SK-N-SH (cell line): ENCODE results near the gene ARHGEF28. TPM values are rescaled to one million over a fixed set of nuclear protein-coding genes. Genes with fewer than 3 reads are reported as not detected.

ENCODE experiments used
- CTCF ChIA-PET: fragments of 300-600, 350-600 bp; formaldehyde crosslinking; extraction: SDS; loops from one replicate; lab custom pipeline; 2021; lab: Yijun Ruan, JAX
- POLR2A ChIA-PET: fragments of 350-600 bp; sonication (Branson Sonifier 250); formaldehyde crosslinking; extraction: SDS; loops from one replicate; lab custom pipeline; 2020; ENCODE audit warnings: antibody characterized with exemption, inconsistent platforms; lab: Yijun Ruan, JAX
- DNase-seq: peaks from one replicate; pipeline ENCODE4 v3.0.0; 2012
- H2AFZ ChIP-seq: fragments of 200-600 bp; sonication (generic); 2 replicates; pipeline ENCODE4 v1.8.1; 2016; ENCODE audit warnings: antibody characterized with exemption, mild to moderate bottlenecking, low read depth
- H3F3A ChIP-seq: fragments of 200-600 bp; sonication (generic); replicated peaks from 2 replicates; pipeline ENCODE3; 2016; ENCODE audit warnings: antibody characterized with exemption, mild to moderate bottlenecking; ENCODE audit not compliant: insufficient read depth
- H3K27ac ChIP-seq, 2 experiments: fragments of 200-500 bp in 1 of 2; fragments of 200-600 bp in 1 of 2; sonication (Bioruptor generic) in 1 of 2; sonication (generic), shearing (Covaris generic) in 1 of 2; 2 replicates each; pipeline versions ENCODE4 v1.5.1 to v1.6.1; 2014 to 2016; ENCODE audit warnings: low read depth in 2 of 2, inconsistent platforms in 1 of 2, low read length in 1 of 2, mild to moderate bottlenecking in 1 of 2, mixed read lengths in 1 of 2
- H3K27me3 ChIP-seq: fragments of 200-600 bp; sonication (generic), shearing (Covaris generic); 2 replicates; pipeline ENCODE4 v1.6.1; 2016; ENCODE audit warnings: mixed run types; ENCODE audit not compliant: insufficient read depth
- H3K36me3 ChIP-seq, 2 experiments: fragments of 200-500 bp in 1 of 2; fragments of 200-600 bp in 1 of 2; sonication (Bioruptor generic) in 1 of 2; sonication (generic) in 1 of 2; replicated peaks in 1 of 2; 2 replicates each; pipeline versions ENCODE3 to v1.5.1; 2014 to 2016; ENCODE audit warnings: low read length in 1 of 2, mild to moderate bottlenecking in 1 of 2; ENCODE audit not compliant: insufficient read depth in 2 of 2, control insufficient read depth in 1 of 2
- H3K4me1 ChIP-seq, 2 experiments: fragments of 200-500 bp in 1 of 2; fragments of 200-600 bp in 1 of 2; sonication (Bioruptor generic) in 1 of 2; sonication (generic), shearing (Covaris generic) in 1 of 2; 2 replicates each; pipeline versions ENCODE4 v1.5.1 to v1.6.1; 2014 to 2016; ENCODE audit warnings: low read depth in 1 of 2, low read length in 1 of 2, mixed run types in 1 of 2; ENCODE audit not compliant: insufficient read depth in 2 of 2, control insufficient read depth in 1 of 2
- H3K4me2 ChIP-seq: fragments of 200-600 bp; sonication (generic), shearing (Covaris generic); 2 replicates; pipeline ENCODE4 v1.6.1; 2017; ENCODE audit warnings: mixed run types
- H3K4me3 ChIP-seq, 2 experiments: fragments of 200-500 bp in 1 of 2; fragments of 200-600 bp in 1 of 2; sonication (Bioruptor generic) in 1 of 2; sonication (generic), shearing (Covaris generic) in 1 of 2; 2 replicates each; pipeline versions ENCODE4 v1.5.1 to v1.8.1; 2014 to 2016; ENCODE audit warnings: low read depth in 2 of 2, inconsistent platforms in 1 of 2, low read length in 1 of 2, mild to moderate bottlenecking in 1 of 2, mixed read lengths in 1 of 2, moderate library complexity in 1 of 2
- H3K79me2 ChIP-seq: fragments of 200-600 bp; sonication (generic); 2 replicates; pipeline ENCODE4 v1.8.1; 2017; ENCODE audit warnings: mild to moderate bottlenecking; ENCODE audit not compliant: insufficient read depth
- H3K9ac ChIP-seq: fragments of 200-600 bp; sonication (generic); 2 replicates; pipeline ENCODE4 v1.6.1; 2017; ENCODE audit warnings: mixed run types
- H3K9me2 ChIP-seq: fragments of 200-600 bp; sonication (generic); 2 replicates; pipeline ENCODE4 v1.6.1; 2017; ENCODE audit warnings: mixed run types
- H3K9me3 ChIP-seq: fragments of 200-600 bp; sonication (generic); 2 replicates; pipeline ENCODE4 v1.6.1; 2017; ENCODE audit warnings: mixed run types, mild to moderate bottlenecking, moderate library complexity
- H4K20me1 ChIP-seq: fragments of 200-600 bp; sonication (generic); 2 replicates; pipeline ENCODE4 v1.6.1; 2017; ENCODE audit warnings: mild to moderate bottlenecking, mixed run types; ENCODE audit not compliant: insufficient read depth
- CHD2 ChIP-seq: fragments of 150-350 bp; IDR thresholded peaks from 2 replicates; pipeline ENCODE4 v1.6.1; 2018; ENCODE audit warnings: low read length; ENCODE audit not compliant: partially characterized antibody
- EP300 ChIP-seq, 2 experiments: IDR thresholded peaks; 2 replicates each; pipeline versions ENCODE4 v1.4.0 to v1.6.1; 2012; ENCODE audit warnings: borderline replicate concordance in 1 of 2, low read depth in 1 of 2, low read length in 1 of 2
- FOSL2 ChIP-seq: IDR thresholded peaks from 2 replicates; pipeline ENCODE4 v1.4.0; 2012; ENCODE audit warnings: low read depth, mild to moderate bottlenecking, moderate library complexity, borderline replicate concordance
- FOXJ3 ChIP-seq: sonication (generic); formaldehyde crosslinking; IDR thresholded peaks from 2 replicates; pipeline ENCODE4 v1.5.1; 2020; ENCODE audit warnings: mild to moderate bottlenecking, missing genetic modification reagents
- FOXM1 ChIP-seq: IDR thresholded peaks from 2 replicates; pipeline ENCODE4 v1.4.0; 2012; ENCODE audit warnings: low read depth, mild to moderate bottlenecking
- GABPA ChIP-seq: IDR thresholded peaks from 2 replicates; pipeline ENCODE4 v1.4.0; 2012; ENCODE audit warnings: low read depth, mild to moderate bottlenecking
- GATA2 ChIP-seq: sonication (generic); formaldehyde crosslinking; IDR thresholded peaks from 2 replicates; pipeline ENCODE4 v1.5.0; 2020; ENCODE audit warnings: mild to moderate bottlenecking, missing genetic modification reagents
- JUND ChIP-seq: IDR thresholded peaks from 2 replicates; pipeline ENCODE4 v1.4.0; 2012
- MAX ChIP-seq: IDR thresholded peaks from 2 replicates; pipeline ENCODE4 v1.4.0; 2012; ENCODE audit warnings: low read depth
- MEF2A ChIP-seq: IDR thresholded peaks from 2 replicates; pipeline ENCODE4 v1.4.0; 2012; ENCODE audit warnings: low read depth, borderline replicate concordance
- MXI1 ChIP-seq: IDR thresholded peaks from 2 replicates; pipeline ENCODE4 v1.6.1; 2012; ENCODE audit warnings: mild to moderate bottlenecking, low read depth, low read length, improper control_type of control experiment
- NFIC ChIP-seq: IDR thresholded peaks from 2 replicates; pipeline ENCODE4 v1.4.0; 2012; ENCODE audit warnings: borderline replicate concordance
- PBX3 ChIP-seq: IDR thresholded peaks from 2 replicates; pipeline ENCODE4; 2012
- POLR2AphosphoS5 ChIP-seq: IDR thresholded peaks from 2 replicates; pipeline ENCODE4 v1.6.1; 2012; ENCODE audit warnings: low read depth, low read length
- RCOR1 ChIP-seq: fragments of 150-350 bp; IDR thresholded peaks from 2 replicates; pipeline ENCODE4 v1.6.1; 2017; ENCODE audit warnings: antibody characterized with exemption, low read length
- REST ChIP-seq: IDR thresholded peaks from 2 replicates; pipeline ENCODE4 v1.6.1; 2012; ENCODE audit warnings: mild to moderate bottlenecking, low read depth, low read length, moderate library complexity
- SMC3 ChIP-seq: IDR thresholded peaks from 2 replicates; pipeline ENCODE4 v1.6.1; 2012; ENCODE audit warnings: low read depth, low read length, improper control_type of control experiment
- TAF1 ChIP-seq: IDR thresholded peaks from 2 replicates; pipeline ENCODE4 v1.6.1; 2012; ENCODE audit warnings: low read depth, mild to moderate bottlenecking, low read length, moderate library complexity, borderline replicate concordance
- TCF12 ChIP-seq: IDR thresholded peaks from 2 replicates; pipeline ENCODE4 v1.4.0; 2012
- WGBS: methylation state at CpG from one replicate; pipeline ENCODE4 v1.1.6; 2017; ENCODE audit warnings: low lambda C conversion rate; 5-methylcytosine and 5-hydroxymethylcytosine counted together
- polyA plus RNA-seq, 3 experiments: library from polyadenylated mRNA; depleted of rRNA; stranded (reverse); fragments of >200 nt; gene quantifications; 2 replicates each; pipeline ENCODE4 v1.2.3, GENCODE V29; 2012

ARHGEF28 gene
- polyA plus RNA-seq, 1 of the 3 experiments (the other 2 are of a cell fraction) = 4.2 TPM

- Histone ChIP-seq H3F3A (peaks cover 20% of the 10 kb centered on the region), H3K36me3 (no peaks in the 10 kb centered on the region), H3K9me2 (no peaks in the 10 kb centered on the region), H3K9me3 (no peaks in the 10 kb centered on the region; the same call in 1 of the 2 replicates), H3K4me2 (peak overlapping the region; percentile 26; the same call in 1 of the 2 replicates), H2AFZ (no peak overlapping the region), H3K4me1 (peaks cover 3 to 5% of the 10 kb centered on the region in 2 experiments; a peak in 3 of 4 replicates), H3K9ac (no peak overlapping the region), H3K27me3 (no peaks in the 10 kb centered on the region), H3K4me3 (no peak overlapping the region), H3K79me2 (no peaks in the 10 kb centered on the region), H4K20me1 (no peaks in the 10 kb centered on the region), H3K27ac (peak overlapping the region in 1 of 2 experiments; percentile 70; a peak in 2 of 4 replicates)
- ChIA-PET POLR2A (no interaction called here), CTCF (interaction anchor here (0.7 to 14.9 kb wide), 61 partner anchors 7 to 1073 kb away, joined by 3 to 398 read pairs (median 5); partner anchors contain the start of genes ANKRA2 and UTP15)
- WGBS = 2% methylated on average over 4 of the region's 4 CpGs
- peak; percentile 19 for DNase-seq
- peak; percentile 95 for TF ChIP-seq TCF12
- 0 out of 2 replicates have a peak, but pooled peaks have one; percentile 40 for TF ChIP-seq FOXJ3 (CRISPR knock-in tag)
- peak; percentile 51; the same call in 1 of the 2 replicates for TF ChIP-seq FOSL2
- peak; percentile 56; the same call in 1 of the 2 replicates for TF ChIP-seq POLR2AphosphoS5
- no peak; the same call in 1 of the 2 replicates for TF ChIP-seq MEF2A
- TF ChIP-seq MAX = 0 out of 2 replicates have a peak, but pooled peaks have one; percentile 13
- TF ChIP-seq NFIC = peak; percentile 72
- peak; percentile 73 to 90 for TF ChIP-seq EP300 (IDR thresholded peaks at IDR 0.05; ENCODE audit: borderline replicate concordance in 1 of 2, low read depth in 1 of 2, low read length in 1 of 2)
- TF ChIP-seq CHD2 = no peak
- TF ChIP-seq GATA2 (CRISPR knock-in tag) = peak; percentile 77
- 0 out of 2 replicates have a peak, but pooled peaks have one; percentile 1 for TF ChIP-seq SMC3
- peak; percentile 78 for TF ChIP-seq PBX3
- TF ChIP-seq TAF1 = no peak
- TF ChIP-seq JUND = peak; percentile 49
- 0 out of 2 replicates have a peak, but pooled peaks have one; percentile 19 for TF ChIP-seq MXI1
- no peak for TF ChIP-seq REST
- peak; percentile 61 for TF ChIP-seq RCOR1
- no peak for TF ChIP-seq FOXM1
- TF ChIP-seq GABPA = no peak
These were observed 34.1 kb upstream of the ARHGEF28 start for GRCh38 chr5:73591698-73592501.
